Fibroblast of skin of left biceps (primary cell): ENCODE measurements around the gene TOMT.

Experiments used
- DNase-seq, 2 experiments: peaks; one replicate each; pipeline ENCODE4 v3.0.0-alpha.2; 2013; ENCODE audit warnings: low read depth in 2 of 2

The TOMT gene

GRCh38 chr11:72085621-72086351 lies 19.9 kb upstream of the TOMT start:
- DNase-seq, result no peak

DNA sequence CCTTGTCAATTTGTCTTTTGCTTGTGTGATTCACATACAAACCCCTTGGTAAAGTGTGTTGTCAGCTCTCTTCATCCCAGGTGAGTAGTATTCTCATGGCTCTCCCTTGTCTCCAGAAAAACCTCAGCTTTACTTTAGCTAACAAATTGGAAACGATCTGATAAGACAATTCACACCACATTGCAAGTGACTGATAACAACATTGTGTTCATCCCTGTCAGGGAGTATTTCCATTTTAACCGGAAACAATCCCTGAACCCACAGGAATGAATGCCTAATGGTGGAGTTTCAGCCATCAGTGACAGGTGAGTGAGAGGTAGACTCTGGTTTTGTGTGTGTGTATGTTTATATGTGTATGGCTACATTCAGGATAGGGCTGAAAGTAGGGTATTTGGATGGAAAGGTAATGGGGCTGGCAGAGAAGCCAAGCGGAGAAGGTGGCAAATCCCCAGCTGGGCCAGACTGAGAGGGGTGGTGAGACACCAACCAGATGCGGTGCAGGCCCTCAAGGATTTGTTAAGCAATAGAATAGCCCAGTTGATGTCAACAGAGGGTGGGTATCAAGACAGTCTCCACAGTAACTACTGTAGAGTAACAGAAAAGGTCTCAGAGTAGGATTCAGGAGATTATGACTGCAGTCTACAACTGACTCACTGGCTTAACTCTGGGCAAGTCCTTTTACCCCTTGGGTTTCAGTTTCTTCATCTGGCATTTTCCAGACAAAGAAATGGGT lies 17.5 kb upstream of the TOMT start:
- DNase-seq, result no peak

- no peak for DNase-seq
These were observed 14.4 kb upstream of the TOMT start for GRCh38 chr11:72091292-72091691.

DNA sequence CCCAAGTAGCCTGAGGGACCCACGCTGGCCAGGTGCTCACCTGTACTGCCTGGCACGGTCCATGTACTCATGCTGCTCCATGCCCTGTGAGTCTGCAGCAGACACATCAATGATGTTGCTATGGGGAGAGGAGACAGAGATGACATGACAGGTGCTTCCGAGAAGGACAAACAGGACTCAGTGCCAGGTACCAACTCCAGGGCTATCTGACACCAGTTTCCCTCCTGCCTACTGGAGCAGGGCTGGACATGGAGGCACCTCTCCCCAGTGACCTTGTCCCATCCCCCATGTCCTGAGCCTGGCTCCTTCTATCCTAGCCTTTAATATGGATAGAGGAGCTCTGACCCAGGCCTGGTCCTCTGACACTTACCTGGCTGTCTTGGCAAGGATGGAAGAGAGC lies 7.0 kb upstream of the TOMT start:
- no peak for DNase-seq

- no peak for DNase-seq
These were observed 5.7 kb upstream of the TOMT start for GRCh38 chr11:72100009-72100408.

DNA sequence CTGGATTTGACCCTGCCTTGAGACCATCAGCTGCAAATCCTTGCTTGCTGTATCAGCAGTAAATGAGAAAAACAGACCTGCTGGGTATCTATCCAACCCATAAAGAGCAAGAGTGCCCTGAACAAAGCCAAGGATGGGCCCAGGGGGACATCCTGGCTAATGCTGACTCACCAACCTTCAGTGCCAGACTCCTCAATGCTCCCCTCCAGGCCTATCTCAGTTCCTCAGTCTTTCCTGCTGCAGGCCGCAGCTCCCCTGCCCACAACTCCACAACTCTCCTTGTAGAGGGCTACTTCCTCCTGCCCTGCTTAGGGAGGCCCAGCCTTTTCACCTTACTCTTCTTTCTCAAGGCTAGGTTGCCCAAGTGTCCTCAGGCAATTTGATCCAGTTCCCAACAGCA lies 5.3 kb upstream of the TOMT start:
- DNase-seq, result no peak

DNA sequence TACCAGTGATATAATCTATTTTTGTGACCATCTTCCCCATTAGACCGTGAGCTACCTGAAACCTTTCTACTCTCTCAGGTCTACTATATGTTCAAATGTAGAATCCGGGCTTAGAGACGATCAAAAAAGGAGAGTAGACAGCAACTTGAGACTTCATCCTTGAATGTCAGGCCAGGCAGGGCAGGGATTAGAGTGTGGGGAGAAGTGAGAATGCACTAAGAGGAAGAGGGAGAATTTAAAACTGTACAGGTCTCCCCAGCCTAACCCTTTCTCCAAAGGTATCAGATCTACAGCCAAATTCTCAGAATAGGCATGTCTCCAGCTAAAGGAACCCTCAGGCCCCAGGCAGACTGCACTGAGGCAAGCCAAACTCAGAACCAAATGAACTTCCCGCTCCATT lies 3.6 kb upstream of the TOMT start:
- DNase-seq, result no peak

- no peak for DNase-seq
These were observed 3.1 kb upstream of the TOMT start for GRCh38 chr11:72102631-72102945.

DNA sequence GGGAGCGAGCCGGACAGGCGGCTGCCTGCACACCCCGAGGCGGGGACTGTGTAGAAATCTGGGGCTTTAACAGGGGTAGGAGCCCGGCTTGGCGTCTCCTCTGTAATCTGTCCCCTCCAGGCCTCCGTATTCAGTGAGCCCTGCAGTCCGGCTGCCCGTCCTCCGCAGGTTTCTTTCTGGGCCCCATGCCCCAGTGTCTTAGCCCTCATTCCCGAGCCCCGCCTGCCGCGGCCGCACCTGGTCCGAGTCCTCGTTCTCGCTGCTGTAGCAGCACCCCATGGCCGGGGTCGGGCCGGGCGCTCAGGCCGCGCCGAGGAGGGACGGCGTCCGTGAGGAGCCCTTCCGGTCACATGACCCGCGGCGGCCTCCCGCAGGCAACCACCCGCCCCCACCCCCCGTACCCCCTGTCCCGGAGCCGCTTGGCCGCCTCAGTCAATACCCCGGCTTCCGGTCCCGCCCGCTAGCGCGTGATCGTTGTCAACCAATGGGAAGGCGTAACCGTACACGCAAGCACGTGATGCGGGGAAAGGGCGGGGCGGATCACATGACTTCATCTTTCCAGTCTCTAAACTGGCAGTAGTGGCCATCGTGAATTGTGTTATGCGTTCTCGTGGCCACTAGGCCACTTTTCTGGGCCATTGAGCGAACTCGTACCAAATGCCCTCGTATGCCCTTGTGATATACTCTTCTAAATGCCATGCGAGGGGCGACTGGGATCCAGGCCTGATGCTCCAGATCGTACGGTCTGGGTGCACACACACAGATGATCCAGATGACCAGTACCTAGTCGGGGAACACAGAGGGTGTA lies 2.6 kb upstream of the TOMT start, which contains the start of gene LAMTOR1:
TSS of gene LAMTOR1 (minus strand) at position 352 of the 808 bp plus-strand sequence. CDS start at position 279, 73 bp downstream.
- DNase-seq, result peak; percentile 97 to 98

- DNase-seq, result no peak
These were observed 2.0 kb upstream of the TOMT start for GRCh38 chr11:72103754-72104167.

GRCh38 chr11:72111300-72112142 lies 5.8 kb downstream of the TOMT start:
- no peak for DNase-seq

- peak; percentile 99 for DNase-seq
These were observed 6.6 kb downstream of the TOMT start, which contains the start of gene ANAPC15 for GRCh38 chr11:72112143-72112977. ANAPC15 (minus strand) TSS chr11:72112695; CDS start chr11:72111276, 1,419 bp downstream.

- DNase-seq, result no peak
These were observed 7.5 kb downstream of the TOMT start for GRCh38 chr11:72112978-72113808.

- DNase-seq, result no peak
These were observed 8.8 kb downstream of the TOMT start for GRCh38 chr11:72114570-72114969.

DNA sequence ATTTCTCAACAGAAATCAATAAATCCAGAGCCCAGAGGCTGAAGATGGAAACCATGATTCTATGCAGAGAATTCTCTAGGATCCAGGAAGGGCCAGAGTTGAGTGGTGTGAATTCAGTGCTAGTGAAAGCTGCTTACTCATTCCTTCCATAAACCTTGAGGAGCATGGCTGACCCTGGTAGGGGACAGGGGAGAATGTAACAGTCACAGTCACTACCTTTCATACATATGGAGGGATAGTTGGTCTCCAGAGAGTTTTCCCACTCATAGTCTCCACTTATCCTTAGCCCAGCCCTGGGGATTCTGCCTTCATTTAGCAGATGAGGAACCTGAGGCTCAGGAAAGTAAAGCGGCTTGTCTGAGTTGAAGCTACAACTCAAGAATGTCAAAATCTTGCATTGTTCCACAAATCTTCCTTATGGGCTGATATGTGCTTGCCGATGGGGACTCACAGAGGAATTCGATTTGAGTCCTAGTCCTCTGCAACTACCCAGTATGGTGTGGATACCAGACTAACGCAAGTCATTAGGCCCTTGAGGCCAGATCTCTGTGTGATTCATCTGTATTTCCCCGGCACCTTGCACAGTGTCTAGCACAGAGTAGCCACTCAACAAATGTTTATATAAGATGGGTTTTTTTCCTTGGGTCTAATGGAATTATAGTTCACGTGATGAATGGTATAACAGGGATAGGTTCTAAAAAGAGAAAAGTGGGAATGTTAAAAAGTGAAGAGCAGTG lies 10.5 kb downstream of the TOMT start:
- DNase-seq, result no peak

DNA sequence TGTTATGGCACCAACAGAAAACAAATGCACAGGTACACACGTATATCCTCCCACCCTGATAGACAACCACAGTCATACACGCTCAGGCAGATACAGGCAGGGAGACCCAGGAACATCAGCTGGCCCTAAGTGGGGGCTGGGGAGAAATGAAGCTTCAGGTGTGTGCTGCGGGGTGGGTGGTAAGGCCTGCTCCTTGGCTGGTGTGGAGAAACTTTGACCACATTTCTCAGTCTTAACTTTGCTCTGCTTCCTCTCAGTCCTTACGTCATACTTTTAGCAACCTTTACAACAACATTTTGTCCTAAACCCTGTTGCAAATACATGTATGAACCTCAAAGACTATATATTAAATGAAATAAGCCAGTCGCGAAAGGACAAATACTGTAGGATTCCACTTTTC lies 13.5 kb downstream of the TOMT start:
- DNase-seq, result no peak

DNA sequence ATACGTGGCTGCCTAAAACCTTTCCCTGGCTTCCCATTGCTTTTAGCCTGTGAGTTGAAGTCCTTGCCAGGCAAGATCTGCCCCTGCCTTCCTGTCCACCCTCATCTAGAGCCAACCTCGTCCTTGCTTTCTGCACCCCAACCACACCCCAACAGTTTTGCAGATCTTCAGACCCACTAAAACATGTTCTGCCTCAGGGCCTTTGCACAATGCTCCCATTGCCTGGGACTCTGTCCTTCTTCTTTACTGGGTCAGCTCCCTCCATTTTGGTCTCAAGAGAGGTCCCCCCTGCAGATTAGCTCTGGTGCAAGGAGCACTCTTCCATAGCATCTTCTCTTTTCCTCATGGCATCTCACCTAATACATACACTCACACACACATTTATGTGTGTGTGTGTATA lies 15.2 kb downstream of the TOMT start:
- no peak for DNase-seq

GRCh38 chr11:72122607-72123006 lies 16.9 kb downstream of the TOMT start:
- DNase-seq, result no peak

DNA sequence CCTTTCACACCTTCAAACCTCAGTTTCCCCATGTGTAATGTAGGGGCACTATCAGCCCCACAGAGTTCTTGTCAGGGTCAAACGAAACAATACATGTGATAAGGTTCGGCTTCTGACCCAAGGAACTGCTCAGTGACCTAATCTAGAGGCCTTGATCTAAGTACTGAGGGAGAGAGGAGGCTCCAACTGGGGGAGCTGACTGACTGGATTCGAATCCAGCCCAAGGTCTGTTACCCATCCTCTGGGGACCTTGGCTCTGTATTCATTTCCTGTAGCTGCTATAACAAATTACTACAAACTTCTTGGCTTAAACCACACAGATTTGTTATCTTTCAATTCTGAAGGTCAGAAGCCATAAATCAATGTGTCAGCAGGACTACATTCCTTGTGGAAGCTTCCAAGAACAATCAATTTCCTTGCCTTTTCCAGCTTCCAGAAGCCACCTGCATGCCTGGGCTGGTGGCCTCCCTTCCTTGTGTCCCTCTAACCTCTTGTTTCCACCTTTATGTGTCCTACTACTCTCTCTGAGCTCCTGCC lies 17.5 kb downstream of the TOMT start:
- DNase-seq, result no peak
